HCT116 (cell line): ENCODE data around the gene RPS17. TPM values are rescaled to one million over a fixed set of nuclear protein-coding genes. Genes with fewer than 3 reads are reported as not detected.

ENCODE experiments used
- ATAC-seq: fragments of 200-7000 bp; cut with Tn5 transposase; 2 replicates; pipeline ENCODE4 v1.9.1; 2020; ENCODE audit warnings: mild to moderate bottlenecking, moderate library complexity
- BruUV-seq: library from RNA; stranded (reverse); fragments of 400-500 nt; replicated peaks from 2 replicates; lab custom pipeline; 2021; lab: Mats Ljungman, UMichigan
- CTCF ChIA-PET: fragments of 300-600 bp; sonication (Branson Sonifier 250); formaldehyde crosslinking; loops from one replicate; lab custom pipeline; 2021; ENCODE audit warnings: antibody characterized with exemption; lab: Charles Lee
- POLR2A ChIA-PET: fragments of 300-600, 350-600 bp; sonication (Branson Sonifier 250); formaldehyde crosslinking; loops from one replicate; lab custom pipeline; 2021; ENCODE audit warnings: antibody characterized with exemption; lab: Charles Lee
- RAD21 ChIA-PET, 2 experiments: fragments of 300-600 bp; sonication (Branson Sonifier 250); formaldehyde crosslinking; loops; one replicate each; lab custom pipeline; 2023; ENCODE audit warnings: low total read pairs in 2 of 2; ENCODE audit not compliant: uncharacterized antibody in 2 of 2, unreplicated experiment in 2 of 2, low non-redundant PET in 1 of 2; lab: Charles Lee
- DNase-seq: peaks from one replicate; pipeline ENCODE4 v3.0.0-alpha.2; 2010; ENCODE audit warnings: low read depth, low spot score
- H2AFZ ChIP-seq: fragments of 200-600 bp; shearing (Covaris generic), sonication (generic); 2 replicates; pipeline ENCODE4 v1.6.1; 2017; ENCODE audit warnings: low read depth, mixed run types, mixed read lengths, antibody characterized with exemption, low read length; ENCODE audit not compliant: poor library complexity, severe bottlenecking
- H3K27ac ChIP-seq: 2 replicates; pipeline ENCODE4 v1.5.1; 2012; ENCODE audit warnings: low read depth, low read length
- H3K27me3 ChIP-seq: fragments of 200-600 bp; sonication (generic); 2 replicates; pipeline ENCODE4 v1.6.1; 2016; ENCODE audit warnings: mixed run types, low read length, mixed read lengths; ENCODE audit not compliant: insufficient read depth
- H3K36me3 ChIP-seq, 2 experiments: fragments of 200-500 bp in 1 of 2; fragments of 200-600 bp in 1 of 2; sonication (Bioruptor generic) in 1 of 2; sonication (generic) in 1 of 2; 2 replicates each; pipeline versions ENCODE4 v1.5.1 to v1.6.1; 2014 to 2016; ENCODE audit warnings: low read length in 2 of 2, inconsistent platforms in 1 of 2, mixed read lengths in 1 of 2, mixed run types in 1 of 2; ENCODE audit not compliant: insufficient read depth in 2 of 2, control insufficient read depth in 1 of 2
- H3K4me1 ChIP-seq, 2 experiments: fragments of 200-600 bp in 1 of 2; sonication (generic) in 1 of 2; 2 replicates each; pipeline versions ENCODE4 v1.5.1 to v1.6.1; 2012 to 2017; ENCODE audit warnings: low read length in 2 of 2, inconsistent platforms in 1 of 2, mild to moderate bottlenecking in 1 of 2, mixed read lengths in 1 of 2, mixed run types in 1 of 2, moderate library complexity in 1 of 2; ENCODE audit not compliant: insufficient read depth in 2 of 2, control insufficient read depth in 1 of 2
- H3K4me2 ChIP-seq: fragments of 200-600 bp; sonication (generic); 2 replicates; pipeline ENCODE4 v1.6.1; 2017; ENCODE audit warnings: mixed run types, low read length, mixed read lengths
- H3K4me3 ChIP-seq, 2 experiments: fragments of 200-600 bp in 1 of 2; sonication (generic) in 1 of 2; replicated peaks in 1 of 2; 2 replicates each; pipeline ENCODE4 v1.5.1; 2011 to 2016; ENCODE audit warnings: low read length in 2 of 2, control low read depth in 1 of 2, low read depth in 1 of 2, mild to moderate bottlenecking in 1 of 2, mixed read lengths in 1 of 2, mixed run types in 1 of 2
- H3K79me2 ChIP-seq: fragments of 200-600 bp; sonication (generic); 2 replicates; pipeline ENCODE4 v1.6.1; 2017; ENCODE audit warnings: mild to moderate bottlenecking, mixed run types, low read length, moderate library complexity, mixed read lengths; ENCODE audit not compliant: insufficient read depth
- H3K9ac ChIP-seq: fragments of 200-600 bp; sonication (generic); 2 replicates; pipeline ENCODE4 v1.6.1; 2016; ENCODE audit warnings: low read length, mixed read lengths
- H3K9me2 ChIP-seq: fragments of 200-600 bp; sonication (generic), shearing (Covaris generic); 2 replicates; pipeline ENCODE4 v1.6.1; 2017; ENCODE audit warnings: mixed run types, mild to moderate bottlenecking, moderate library complexity; ENCODE audit not compliant: insufficient read depth
- H3K9me3 ChIP-seq, 2 experiments: fragments of 200-500 bp in 1 of 2; fragments of 200-600 bp in 1 of 2; sonication (Bioruptor generic) in 1 of 2; sonication (generic) in 1 of 2; 2 replicates each; pipeline ENCODE4 v1.6.1; 2014 to 2017; ENCODE audit warnings: low read length in 2 of 2, mixed read lengths in 2 of 2, inconsistent platforms in 1 of 2, low read depth in 1 of 2, mild to moderate bottlenecking in 1 of 2, mixed run types in 1 of 2, moderate library complexity in 1 of 2; ENCODE audit not compliant: control insufficient read depth in 1 of 2, insufficient read depth in 1 of 2
- H4K20me1 ChIP-seq: fragments of 200-600 bp; sonication (generic), shearing (Covaris generic); 2 replicates; pipeline ENCODE4 v1.6.1; 2017; ENCODE audit warnings: mixed run types, mild to moderate bottlenecking, moderate library complexity; ENCODE audit not compliant: insufficient read depth
- ATF3 ChIP-seq: IDR thresholded peaks from 2 replicates; pipeline ENCODE4 v1.6.1; 2012
- CBX3 ChIP-seq: IDR thresholded peaks from 2 replicates; pipeline ENCODE4 v1.6.1; 2012; ENCODE audit warnings: low read depth
- ELF1 ChIP-seq: IDR thresholded peaks from 2 replicates; pipeline ENCODE4 v1.6.1; 2012; ENCODE audit warnings: low read depth, borderline replicate concordance
- EZH2phosphoT487 ChIP-seq: fragments of 200-600 bp; IDR thresholded peaks from 2 replicates; pipeline ENCODE4 v1.6.1; 2018; ENCODE audit warnings: antibody characterized with exemption, borderline replicate concordance
- FOSL1 ChIP-seq: IDR thresholded peaks from 2 replicates; pipeline ENCODE4 v1.6.1; 2012; ENCODE audit warnings: low read depth
- POLR2A ChIP-seq: IDR thresholded peaks from 2 replicates; pipeline ENCODE4 v1.7.0; 2011; ENCODE audit warnings: borderline replicate concordance; ENCODE audit not compliant: insufficient read depth, insufficient read length; ENCODE audit errors: extremely low read depth
- POLR2AphosphoS5 ChIP-seq: IDR thresholded peaks from 2 replicates; pipeline ENCODE4 v1.6.1; 2011; ENCODE audit warnings: mild to moderate bottlenecking, low read depth, low read length, moderate library complexity
- SIN3A ChIP-seq: IDR thresholded peaks from 2 replicates; pipeline ENCODE4 v1.6.1; 2012; ENCODE audit warnings: low read depth
- SP1 ChIP-seq: IDR thresholded peaks from 2 replicates; pipeline ENCODE4 v1.6.1; 2012; ENCODE audit warnings: low read depth
- intact Hi-C: fragments of 100-400 bp; cut with micrococcal nuclease; formaldehyde crosslinking; loops from 2 replicates; pipeline ENCODE4 v1.10.0; 2022
- total RNA-seq: library from RNA; stranded (reverse); gene quantifications from one replicate; pipeline ENCODE4 v1.2.1, GENCODE V29; 2021; ENCODE audit not compliant: unreplicated experiment

The RPS17 gene
- total RNA-seq, 1 experiment from 2014 or later: 2,385 TPM

GRCh38 chr15:82554849-82555248 lies 14.6 kb upstream of the RPS17 start:
- no peaks in the 10 kb centered on the region for H3K79me2 ChIP-seq
- H3K9me2 ChIP-seq: no peaks in the 10 kb centered on the region
- no peaks in the 10 kb centered on the region for H3K36me3 ChIP-seq
- RAD21 ChIA-PET: no interaction called here
- H3K27me3 ChIP-seq: peaks cover 14% of the 10 kb centered on the region
- no peak for ATAC-seq
- no peaks in the 10 kb centered on the region for H4K20me1 ChIP-seq
- no peak overlapping the region for H2AFZ ChIP-seq
- H3K4me1 ChIP-seq: peaks cover 0 to 3% of the 10 kb centered on the region in 2 experiments; a peak in 1 of 4 replicates
- BruUV-seq: no TSS peak
- CTCF ChIA-PET: no interaction called here
- H3K27ac ChIP-seq: no peak overlapping the region
- intact Hi-C loops: no loop called here
- POLR2A ChIA-PET: no interaction called here
- no peak overlapping the region for H3K9ac ChIP-seq
- no peak for DNase-seq
- H3K4me3 ChIP-seq: no peak overlapping the region
- TF ChIP-seq SP1: no peak
- TF ChIP-seq CBX3: no peak
- TF ChIP-seq ATF3: no peak
- no peak for TF ChIP-seq POLR2AphosphoS5
- no peak for TF ChIP-seq FOSL1
- no peak for TF ChIP-seq POLR2A
- no peak for TF ChIP-seq ELF1
- no peaks in the 10 kb centered on the region for H3K9me3 ChIP-seq
- no peak overlapping the region for H3K4me2 ChIP-seq

- CTCF ChIA-PET: no interaction called here
- ATAC-seq: no peak
These were observed 14.1 kb upstream of the RPS17 start for GRCh38 chr15:82554351-82554750.

More at GRCh38 chr15:82554351-82554750, 14.1 kb upstream of the RPS17 start:
- Histone ChIP-seq H3K79me2 (no peaks in the 10 kb centered on the region), H3K27me3 (peaks cover 14% of the 10 kb centered on the region), H3K4me2 (no peak overlapping the region), H3K36me3 (no peaks in the 10 kb centered on the region), H3K9ac (no peak overlapping the region), H3K9me3 (no peaks in the 10 kb centered on the region), H3K9me2 (no peaks in the 10 kb centered on the region), H3K27ac (no peak overlapping the region), H4K20me1 (no peaks in the 10 kb centered on the region), H2AFZ (no peak overlapping the region), H3K4me1 (peaks cover 0 to 3% of the 10 kb centered on the region in 2 experiments; a peak in 1 of 4 replicates), H3K4me3 (no peak overlapping the region)
- BruUV-seq: no TSS peak
- DNase-seq: no peak
- POLR2A ChIA-PET: no interaction called here
- TF ChIP-seq SIN3A: no peak
- TF ChIP-seq EZH2phosphoT487: no peak
- TF ChIP-seq ELF1: no peak
- RAD21 ChIA-PET: no interaction called here
- intact Hi-C loops: no loop called here
